ES-I3 (cell line): ENCODE results near the gene TMC3.

ENCODE experiments used
- H3K36me3 ChIP-seq: 2 replicates; pipeline ENCODE4 v1.6.1; 2013; ENCODE audit warnings: mild to moderate bottlenecking, low read length, control low read depth, moderate library complexity; ENCODE audit not compliant: insufficient read depth
- H3K4me1 ChIP-seq: 2 replicates; pipeline ENCODE4 v1.6.1; 2013; ENCODE audit warnings: mild to moderate bottlenecking, control low read depth, low read length; ENCODE audit not compliant: insufficient read depth
- H3K9ac ChIP-seq: 2 replicates; pipeline ENCODE4 v1.6.1; 2013; ENCODE audit warnings: low read depth, mild to moderate bottlenecking, low read length, moderate library complexity
- H3K9me3 ChIP-seq: 2 replicates; pipeline ENCODE4 v1.6.1; 2013; ENCODE audit warnings: mild to moderate bottlenecking, low read length, moderate library complexity; ENCODE audit not compliant: control insufficient read depth, insufficient read depth

The TMC3 gene

DNA sequence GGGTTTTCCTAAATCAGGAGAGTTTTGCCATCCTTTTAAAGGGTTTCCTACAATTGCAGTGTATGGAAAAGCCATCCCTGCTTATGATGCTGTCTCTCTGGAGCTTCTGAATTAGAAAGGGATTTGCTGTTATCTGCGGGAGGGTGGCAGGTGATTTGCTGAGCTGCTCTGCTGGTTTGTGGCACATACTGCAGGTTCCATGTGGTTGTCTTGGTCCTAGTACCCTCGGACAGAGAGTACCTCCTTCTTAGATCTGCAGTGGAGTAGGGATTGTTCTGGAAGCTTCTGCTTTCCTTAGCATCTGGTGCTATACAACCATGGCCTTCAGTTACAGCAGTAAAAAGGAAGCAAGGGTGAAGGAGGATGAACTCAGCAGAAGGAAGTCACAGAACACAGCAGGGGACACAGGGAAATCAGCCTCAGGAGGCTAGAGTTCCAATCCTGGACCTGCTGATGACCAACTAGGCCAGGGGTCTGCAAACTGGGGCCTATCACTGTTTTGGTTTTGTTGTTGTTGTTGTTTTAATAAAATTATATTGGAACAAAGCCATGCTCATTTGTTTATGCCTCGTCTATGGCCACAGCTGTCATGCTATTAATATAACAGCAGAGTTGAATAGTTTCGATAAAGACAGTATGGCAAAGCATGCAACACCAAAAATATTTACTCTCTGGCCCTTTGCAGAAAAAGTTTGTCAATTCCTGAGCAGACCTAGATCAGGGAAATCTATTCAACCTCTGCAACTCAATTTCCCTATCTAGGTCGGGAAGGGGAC lies 89.6 kb downstream of the TMC3 start:
- Histone ChIP-seq H3K9me3 (no peaks in the 10 kb centered on the region), H3K9ac (no peak overlapping the region), H3K4me1 (no peaks in the 10 kb centered on the region), H3K36me3 (no peaks in the 10 kb centered on the region)

DNA sequence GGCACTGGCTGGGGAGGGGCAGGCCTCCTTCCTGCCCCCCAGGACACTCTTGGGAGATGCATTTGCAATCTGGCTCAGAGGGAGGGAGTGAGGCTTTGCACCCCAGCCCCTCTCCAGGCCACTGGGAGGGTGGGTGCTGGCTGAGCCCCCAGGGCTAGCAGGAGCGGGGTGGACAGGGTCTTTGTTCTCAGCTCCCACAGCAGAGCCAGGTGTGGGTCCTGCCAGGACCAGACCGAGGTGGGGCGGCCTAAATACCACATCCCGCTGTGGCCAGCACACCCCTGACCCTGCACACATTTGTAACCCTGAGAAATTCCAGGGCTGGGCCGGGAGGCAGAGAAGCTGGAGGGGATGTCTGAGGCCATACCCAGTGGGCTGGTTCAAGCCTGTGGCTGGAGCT lies 91.1 kb downstream of the TMC3 start:
- H3K9me3 ChIP-seq: 0 out of 2 replicates have a peak, but pooled peaks cover 2% of the 10 kb centered on the region
- no peaks in the 10 kb centered on the region for H3K36me3 ChIP-seq
- H3K9ac ChIP-seq: no peak overlapping the region
- no peaks in the 10 kb centered on the region for H3K4me1 ChIP-seq

DNA sequence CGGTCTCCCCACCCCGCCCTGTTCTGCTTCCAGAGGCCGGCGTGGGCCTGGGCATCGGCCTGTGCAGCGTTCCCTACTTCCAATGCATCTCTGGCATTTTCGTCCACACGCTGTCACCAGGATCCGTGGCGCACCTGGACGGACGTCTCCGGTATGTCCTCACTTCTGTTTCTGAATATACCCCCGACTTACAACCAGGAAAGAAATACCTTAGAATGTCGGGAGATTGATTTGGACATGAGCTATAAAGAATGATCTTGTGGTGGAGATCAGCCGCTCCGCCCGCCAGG lies 91.5 kb downstream of the TMC3 start:
- Histone ChIP-seq H3K36me3 (no peaks in the 10 kb centered on the region), H3K4me1 (no peaks in the 10 kb centered on the region), H3K9me3 (0 out of 2 replicates have a peak, but pooled peaks cover 2% of the 10 kb centered on the region), H3K9ac (no peak overlapping the region)

DNA sequence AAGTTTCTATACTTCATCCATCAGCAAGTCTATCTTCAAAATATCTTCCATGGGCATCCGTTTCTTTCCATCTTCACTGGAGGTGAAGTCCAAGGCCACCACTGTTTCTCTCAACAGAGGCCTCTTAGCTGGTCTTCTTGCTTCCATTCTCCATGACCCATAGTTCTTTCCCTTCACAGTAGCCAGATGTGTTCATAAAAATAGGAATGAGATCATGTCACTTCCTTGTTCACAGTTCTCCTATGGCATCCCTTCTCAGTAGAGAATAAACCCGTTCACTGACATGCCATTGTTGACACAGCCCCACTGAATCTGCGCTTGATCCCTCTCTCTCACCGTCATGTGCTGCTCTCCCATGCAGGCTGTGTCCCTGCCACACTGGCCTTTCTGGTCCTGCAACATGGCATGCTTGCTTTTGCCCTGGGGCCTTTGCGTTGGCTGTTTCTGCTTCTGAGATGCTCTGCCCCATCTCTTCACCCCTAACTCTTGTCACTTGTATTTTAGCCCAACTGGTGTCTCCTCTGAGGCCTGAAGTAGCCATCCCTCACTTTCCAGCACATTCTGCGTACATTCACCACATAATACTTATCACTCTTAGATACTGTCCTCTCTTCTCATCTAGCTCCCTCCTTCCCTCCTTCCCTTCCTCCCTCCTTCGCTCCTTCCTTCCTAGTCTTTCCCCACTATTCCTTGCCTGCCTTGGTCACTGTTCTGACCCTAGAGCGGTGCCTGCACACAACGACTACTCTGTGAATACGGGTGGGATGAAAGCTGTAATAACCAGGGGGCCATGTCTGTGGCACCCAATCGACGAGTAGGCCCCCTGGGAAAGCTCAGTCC lies 92.0 kb downstream of the TMC3 start:
- Histone ChIP-seq H3K9me3 (0 out of 2 replicates have a peak, but pooled peaks cover 2% of the 10 kb centered on the region), H3K9ac (no peak overlapping the region), H3K36me3 (no peaks in the 10 kb centered on the region), H3K4me1 (no peaks in the 10 kb centered on the region)

DNA sequence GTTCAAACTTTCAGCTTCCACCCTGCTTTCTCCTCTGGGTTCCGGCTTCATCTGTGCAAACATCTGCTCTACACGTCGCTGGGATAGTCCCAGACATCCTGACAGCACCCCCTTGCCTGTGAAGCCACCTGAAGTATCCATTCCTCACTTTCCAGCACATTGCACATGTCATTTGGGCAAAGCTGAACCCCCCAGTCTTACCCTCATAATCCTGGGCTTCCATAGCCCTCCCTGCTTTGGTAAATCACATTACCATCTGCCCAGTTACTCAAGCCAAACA lies 92.6 kb downstream of the TMC3 start:
- no peak overlapping the region for H3K9ac ChIP-seq
- H3K9me3 ChIP-seq: 0 out of 2 replicates have a peak, but pooled peaks cover 2% of the 10 kb centered on the region
- no peaks in the 10 kb centered on the region for H3K36me3 ChIP-seq

More for the DNA sequence above, 92.6 kb downstream of the TMC3 start:
- H3K4me1 ChIP-seq: no peaks in the 10 kb centered on the region
